PC-3 (cell line): ENCODE measurements around the gene NRAP.

Source experiments
- EZH2 ChIP-seq: fragments of 300-600 bp; sonication (generic); IDR thresholded peaks from one replicate; pipeline ENCODE4 v1.6.1; 2017; ENCODE audit warnings: antibody characterized with exemption, mild to moderate bottlenecking, low read length; ENCODE audit not compliant: unreplicated experiment
- TF ChIP-seq, protein P1 (sequence below): fragments of 300-600 bp; sonication (generic); conservative IDR thresholded peaks from 2 replicates; pipeline ENCODE4 v1.5.1; 2017; ENCODE audit warnings: antibody characterized with exemption, low read depth, mild to moderate bottlenecking, low read length

DNA sequence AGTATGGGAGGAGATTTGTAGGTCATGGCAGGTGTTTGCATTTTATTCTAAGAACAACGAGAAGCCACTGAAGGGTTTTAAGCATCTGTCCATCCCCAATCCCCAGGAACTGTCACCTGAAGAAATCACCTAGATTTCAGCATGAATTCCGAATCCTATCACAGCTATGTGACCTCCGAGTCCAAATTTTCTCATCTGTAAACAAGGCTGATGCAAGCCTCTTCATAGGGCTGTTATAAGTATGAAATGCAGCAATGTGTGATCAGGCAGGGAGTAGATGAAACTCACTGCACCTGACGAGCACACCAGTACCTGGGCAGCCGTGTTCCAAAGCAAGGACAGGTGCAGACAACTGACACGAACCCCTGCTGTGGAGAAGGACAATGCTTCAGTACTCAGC, 97.0 kb downstream of the NRAP start:
- TF ChIP-seq EZH2 = no peak
- TF ChIP-seq, protein P1, sequence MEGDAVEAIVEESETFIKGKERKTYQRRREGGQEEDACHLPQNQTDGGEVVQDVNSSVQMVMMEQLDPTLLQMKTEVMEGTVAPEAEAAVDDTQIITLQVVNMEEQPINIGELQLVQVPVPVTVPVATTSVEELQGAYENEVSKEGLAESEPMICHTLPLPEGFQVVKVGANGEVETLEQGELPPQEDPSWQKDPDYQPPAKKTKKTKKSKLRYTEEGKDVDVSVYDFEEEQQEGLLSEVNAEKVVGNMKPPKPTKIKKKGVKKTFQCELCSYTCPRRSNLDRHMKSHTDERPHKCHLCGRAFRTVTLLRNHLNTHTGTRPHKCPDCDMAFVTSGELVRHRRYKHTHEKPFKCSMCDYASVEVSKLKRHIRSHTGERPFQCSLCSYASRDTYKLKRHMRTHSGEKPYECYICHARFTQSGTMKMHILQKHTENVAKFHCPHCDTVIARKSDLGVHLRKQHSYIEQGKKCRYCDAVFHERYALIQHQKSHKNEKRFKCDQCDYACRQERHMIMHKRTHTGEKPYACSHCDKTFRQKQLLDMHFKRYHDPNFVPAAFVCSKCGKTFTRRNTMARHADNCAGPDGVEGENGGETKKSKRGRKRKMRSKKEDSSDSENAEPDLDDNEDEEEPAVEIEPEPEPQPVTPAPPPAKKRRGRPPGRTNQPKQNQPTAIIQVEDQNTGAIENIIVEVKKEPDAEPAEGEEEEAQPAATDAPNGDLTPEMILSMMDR = no peak
